IPS-15b (cell line): Measurements from ENCODE around the gene AAGAB.
A peak's percentile ranks its signal among the peaks of the same experiment; 100 is the strongest.

ENCODE experiments used
- H3K27me3 ChIP-seq: one replicate; pipeline ENCODE4 v1.6.1; 2013; ENCODE audit warnings: low read length; ENCODE audit not compliant: control insufficient read depth, insufficient read depth
- H3K36me3 ChIP-seq: one replicate; pipeline ENCODE4 v1.6.1; 2013; ENCODE audit warnings: low read length; ENCODE audit not compliant: control insufficient read depth, insufficient read depth
- H3K4me1 ChIP-seq: one replicate; pipeline ENCODE4 v1.6.1; 2013; ENCODE audit warnings: mild to moderate bottlenecking, low read length; ENCODE audit not compliant: control insufficient read depth, insufficient read depth
- H3K4me3 ChIP-seq: one replicate; pipeline ENCODE4 v1.5.1; 2013; ENCODE audit warnings: low read depth, low read length
- H3K9ac ChIP-seq: one replicate; pipeline ENCODE4 v1.6.1; 2013; ENCODE audit warnings: low read depth, mild to moderate bottlenecking, low read length
- H3K9me3 ChIP-seq: one replicate; pipeline ENCODE4 v1.6.1; 2013; ENCODE audit warnings: mild to moderate bottlenecking, low read length; ENCODE audit not compliant: control insufficient read depth, insufficient read depth

Gene AAGAB

DNA sequence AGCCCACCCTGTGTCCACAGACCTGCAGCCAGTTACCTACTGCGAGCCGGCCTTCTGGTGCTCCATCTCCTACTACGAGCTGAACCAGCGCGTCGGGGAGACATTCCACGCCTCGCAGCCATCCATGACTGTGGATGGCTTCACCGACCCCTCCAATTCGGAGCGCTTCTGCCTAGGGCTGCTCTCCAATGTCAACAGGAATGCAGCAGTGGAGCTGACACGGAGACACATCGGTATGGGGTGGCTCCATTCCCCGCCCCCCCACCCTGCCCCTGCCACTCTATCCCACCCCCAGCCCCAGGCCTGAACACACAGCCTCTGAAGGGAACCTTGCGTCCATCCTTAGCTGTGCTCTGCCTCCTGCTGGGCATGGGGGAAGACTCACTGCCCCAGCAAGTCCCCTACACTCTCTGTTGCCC, 73.2 kb downstream of the AAGAB start:
- H3K9ac ChIP-seq, result no peak overlapping the region
- H3K27me3 ChIP-seq, result no peaks in the 10 kb centered on the region
- H3K4me3 ChIP-seq, result no peak overlapping the region
- H3K36me3 ChIP-seq, result peaks cover 13% of the 10 kb centered on the region
- no peaks in the 10 kb centered on the region for H3K9me3 ChIP-seq
- peaks cover 7% of the 10 kb centered on the region for H3K4me1 ChIP-seq

DNA sequence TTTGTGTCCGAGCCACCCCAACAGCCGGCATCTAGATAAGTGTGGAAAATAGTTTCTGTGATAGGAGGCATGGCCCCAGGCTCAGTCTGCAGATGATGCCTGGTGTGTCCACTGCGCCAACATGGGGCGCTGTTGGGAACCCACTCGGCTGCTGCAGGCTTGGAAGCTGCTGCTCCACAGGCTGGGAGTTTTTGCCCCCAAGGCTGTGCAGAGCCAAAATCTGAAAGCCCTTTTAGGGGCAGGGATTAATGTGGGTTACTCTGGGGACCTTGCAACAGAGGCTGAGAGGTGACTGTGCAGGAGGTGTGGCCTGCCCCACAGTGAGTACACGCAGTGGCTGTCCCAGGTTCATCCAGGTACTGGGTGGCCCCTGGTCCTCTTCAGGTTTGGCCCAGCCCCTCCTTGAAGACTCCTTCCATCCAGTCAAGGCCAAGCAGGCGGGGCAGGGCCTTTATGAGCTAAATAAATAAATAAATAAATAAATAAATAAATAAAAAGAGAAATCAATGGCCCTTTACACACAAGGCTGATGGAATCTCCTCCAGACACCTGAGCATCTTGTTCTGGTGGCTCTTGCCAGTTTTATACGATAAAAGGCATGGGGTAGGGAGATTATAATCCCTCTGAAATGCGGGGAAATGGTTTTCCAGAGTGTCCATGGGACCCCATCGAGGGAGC, 73.8 kb downstream of the AAGAB start:
- Histone ChIP-seq H3K36me3 (peaks cover 15% of the 10 kb centered on the region), H3K4me1 (peaks cover 12% of the 10 kb centered on the region), H3K27me3 (no peaks in the 10 kb centered on the region), H3K9ac (no peak overlapping the region), H3K4me3 (no peak overlapping the region), H3K9me3 (no peaks in the 10 kb centered on the region)

DNA sequence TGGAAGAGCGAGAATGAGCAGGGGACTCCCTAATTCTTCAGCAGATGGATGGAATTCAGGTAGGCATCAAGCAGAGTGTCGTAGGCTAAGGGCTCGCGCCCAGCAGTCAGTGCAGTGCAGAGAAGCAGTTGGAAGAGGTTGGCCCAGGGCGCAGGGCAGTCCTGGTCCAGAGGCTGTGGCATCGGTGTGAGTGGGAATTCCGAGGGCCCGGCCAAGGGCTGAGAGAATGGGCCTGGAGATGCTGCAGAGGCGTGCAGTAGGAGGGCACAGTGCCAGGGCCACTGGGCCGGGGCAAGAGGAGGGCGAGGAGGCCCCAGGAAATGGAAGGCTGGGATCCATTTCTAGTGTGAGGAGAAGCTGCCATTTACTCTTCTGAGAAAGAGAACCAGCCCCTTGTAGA, 74.4 kb downstream of the AAGAB start:
- H3K4me1 ChIP-seq, result peaks cover 12% of the 10 kb centered on the region
- no peak overlapping the region for H3K4me3 ChIP-seq
- H3K9ac ChIP-seq, result no peak overlapping the region
- peaks cover 11% of the 10 kb centered on the region for H3K36me3 ChIP-seq
- no peaks in the 10 kb centered on the region for H3K9me3 ChIP-seq
- no peaks in the 10 kb centered on the region for H3K27me3 ChIP-seq

- Histone ChIP-seq H3K4me1 (peaks cover 12% of the 10 kb centered on the region), H3K9me3 (no peaks in the 10 kb centered on the region), H3K4me3 (no peak overlapping the region), H3K36me3 (peaks cover 11% of the 10 kb centered on the region), H3K27me3 (no peaks in the 10 kb centered on the region), H3K9ac (no peak overlapping the region)
These were observed 75.0 kb downstream of the AAGAB start for GRCh38 chr15:67179411-67179995.

GRCh38 chr15:67178569-67179210, 75.8 kb downstream of the AAGAB start:
- Histone ChIP-seq H3K4me1 (peaks cover 12% of the 10 kb centered on the region), H3K9me3 (no peaks in the 10 kb centered on the region), H3K4me3 (no peak overlapping the region), H3K27me3 (no peaks in the 10 kb centered on the region), H3K9ac (no peak overlapping the region), H3K36me3 (peaks cover 14% of the 10 kb centered on the region)

DNA sequence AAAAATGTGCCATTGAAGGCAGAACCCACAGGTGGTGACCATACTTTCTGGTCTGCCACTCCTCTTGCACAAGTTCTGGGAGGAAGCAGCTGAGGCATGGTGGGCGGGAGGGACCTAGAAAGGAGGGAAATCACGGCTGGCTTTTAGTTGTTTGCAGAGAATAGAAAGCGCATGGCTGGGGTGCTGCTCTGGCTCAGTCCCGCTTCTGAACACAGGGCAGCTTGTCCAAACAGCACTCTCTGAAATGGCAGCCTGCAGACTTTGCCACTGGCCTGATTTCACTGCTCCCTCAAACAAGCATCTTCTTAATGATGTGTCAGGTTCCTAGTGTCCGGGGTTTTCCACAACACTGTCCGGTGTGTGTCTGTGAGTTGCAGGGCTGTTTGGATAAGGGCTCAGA, 76.7 kb downstream of the AAGAB start:
- Histone ChIP-seq H3K9me3 (no peaks in the 10 kb centered on the region), H3K27me3 (no peaks in the 10 kb centered on the region), H3K4me1 (peaks cover 12% of the 10 kb centered on the region), H3K9ac (no peak overlapping the region), H3K36me3 (peaks cover 9% of the 10 kb centered on the region), H3K4me3 (no peak overlapping the region)

GRCh38 chr15:67176195-67176971, 78.1 kb downstream of the AAGAB start:
- H3K4me3 ChIP-seq, result no peak overlapping the region
- H3K27me3 ChIP-seq, result no peaks in the 10 kb centered on the region
- peaks cover 12% of the 10 kb centered on the region for H3K4me1 ChIP-seq
- H3K9ac ChIP-seq, result peak overlapping the region; percentile 12
- peaks cover 9% of the 10 kb centered on the region for H3K36me3 ChIP-seq
- H3K9me3 ChIP-seq, result no peaks in the 10 kb centered on the region

DNA sequence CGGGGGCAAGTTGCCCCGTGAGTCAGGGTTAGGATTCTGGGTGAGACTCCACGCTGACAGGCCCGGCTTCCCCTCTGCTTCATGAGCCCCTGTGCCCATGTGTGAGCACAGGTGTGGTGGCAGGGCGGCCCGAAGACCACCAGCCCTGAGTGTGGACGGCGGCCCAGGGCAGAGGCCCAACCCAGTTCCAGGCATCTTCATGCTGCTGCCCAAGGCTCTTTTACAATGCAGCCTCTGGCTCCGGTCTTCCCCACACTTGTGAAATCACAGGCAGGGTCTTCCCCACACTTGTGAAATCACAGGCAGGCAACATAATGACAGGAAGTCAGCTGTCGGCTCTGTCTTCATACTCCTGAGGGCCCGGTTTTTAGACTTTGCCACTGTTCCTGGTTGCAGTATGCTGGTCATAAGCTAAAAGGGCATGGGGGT, 78.8 kb downstream of the AAGAB start:
- peaks cover 12% of the 10 kb centered on the region for H3K4me1 ChIP-seq
- H3K9me3 ChIP-seq, result no peaks in the 10 kb centered on the region
- H3K27me3 ChIP-seq, result no peaks in the 10 kb centered on the region
- peaks cover 14% of the 10 kb centered on the region for H3K36me3 ChIP-seq
- H3K4me3 ChIP-seq, result no peak overlapping the region
- H3K9ac ChIP-seq, result peak overlapping the region; percentile 12

- no peaks in the 10 kb centered on the region for H3K27me3 ChIP-seq
- no peaks in the 10 kb centered on the region for H3K9me3 ChIP-seq
- peak overlapping the region; percentile 65 for H3K9ac ChIP-seq
- peaks cover 19% of the 10 kb centered on the region for H3K36me3 ChIP-seq
- peaks cover 12% of the 10 kb centered on the region for H3K4me1 ChIP-seq
- H3K4me3 ChIP-seq, result no peak overlapping the region
These were observed 79.4 kb downstream of the AAGAB start for GRCh38 chr15:67174864-67175573.

- Histone ChIP-seq H3K9me3 (no peaks in the 10 kb centered on the region), H3K36me3 (peaks cover 19% of the 10 kb centered on the region), H3K9ac (no peak overlapping the region), H3K27me3 (no peaks in the 10 kb centered on the region), H3K4me1 (peaks cover 12% of the 10 kb centered on the region), H3K4me3 (no peak overlapping the region)
These were observed 80.0 kb downstream of the AAGAB start for GRCh38 chr15:67174446-67174845.

DNA sequence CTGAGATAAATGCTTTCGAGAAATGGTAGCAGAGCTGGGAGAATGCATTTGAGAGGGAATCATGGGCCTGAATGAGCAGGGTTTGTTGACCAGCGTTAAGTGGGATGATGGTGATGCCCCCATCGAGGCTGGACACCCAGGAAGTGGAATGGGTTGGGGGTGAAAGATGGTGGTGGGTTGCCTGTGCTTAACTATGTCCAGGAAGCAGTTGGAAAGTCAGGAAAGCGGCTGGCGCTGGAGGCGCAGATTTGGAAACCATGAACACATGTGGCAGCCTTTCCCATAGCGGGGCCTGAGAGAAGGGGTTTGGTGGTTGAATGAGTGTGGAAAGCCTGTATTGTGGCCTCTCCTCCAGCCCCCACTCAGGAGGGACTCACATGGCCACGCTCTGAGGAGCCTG, 80.7 kb downstream of the AAGAB start:
- Histone ChIP-seq H3K9ac (no peak overlapping the region), H3K4me3 (no peak overlapping the region), H3K4me1 (peaks cover 12% of the 10 kb centered on the region), H3K9me3 (no peaks in the 10 kb centered on the region), H3K36me3 (peaks cover 19% of the 10 kb centered on the region), H3K27me3 (no peaks in the 10 kb centered on the region)
